Activated T-cell treated with anti-CD3 and anti-CD28 coated beads, Interleukin-2, amount 50 U/mL, for 48 hours (primary cell): Measurements from ENCODE around the gene AASDH.
A peak's percentile ranks its signal among the peaks of the same experiment; 100 is the strongest.

ENCODE experiments used
- DNase-seq, 2 experiments: peaks; one replicate each; pipeline ENCODE4 v3.0.0-alpha.2; 2020

The AASDH gene

DNA sequence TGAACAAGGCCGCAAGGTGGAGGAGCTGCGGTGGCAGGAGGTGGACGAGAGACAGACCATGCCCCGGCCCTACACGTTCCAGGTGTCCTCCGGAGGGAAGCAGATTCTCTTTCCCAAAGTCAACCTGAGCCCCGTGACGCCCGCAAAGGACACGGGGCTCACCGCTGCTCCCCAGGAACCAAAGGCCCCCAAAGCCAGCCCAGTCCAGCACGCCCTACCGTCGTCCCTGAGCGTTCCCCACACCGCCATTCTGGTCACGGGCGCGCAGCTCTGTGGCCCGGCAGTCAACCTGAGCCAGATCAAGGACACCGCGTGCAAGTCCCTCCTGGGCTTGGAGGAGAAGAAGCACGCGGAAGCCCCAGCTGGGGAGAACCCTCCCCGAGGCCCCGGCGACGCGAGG, 72.2 kb downstream of the AASDH start:
- DNase-seq: no peak

DNA sequence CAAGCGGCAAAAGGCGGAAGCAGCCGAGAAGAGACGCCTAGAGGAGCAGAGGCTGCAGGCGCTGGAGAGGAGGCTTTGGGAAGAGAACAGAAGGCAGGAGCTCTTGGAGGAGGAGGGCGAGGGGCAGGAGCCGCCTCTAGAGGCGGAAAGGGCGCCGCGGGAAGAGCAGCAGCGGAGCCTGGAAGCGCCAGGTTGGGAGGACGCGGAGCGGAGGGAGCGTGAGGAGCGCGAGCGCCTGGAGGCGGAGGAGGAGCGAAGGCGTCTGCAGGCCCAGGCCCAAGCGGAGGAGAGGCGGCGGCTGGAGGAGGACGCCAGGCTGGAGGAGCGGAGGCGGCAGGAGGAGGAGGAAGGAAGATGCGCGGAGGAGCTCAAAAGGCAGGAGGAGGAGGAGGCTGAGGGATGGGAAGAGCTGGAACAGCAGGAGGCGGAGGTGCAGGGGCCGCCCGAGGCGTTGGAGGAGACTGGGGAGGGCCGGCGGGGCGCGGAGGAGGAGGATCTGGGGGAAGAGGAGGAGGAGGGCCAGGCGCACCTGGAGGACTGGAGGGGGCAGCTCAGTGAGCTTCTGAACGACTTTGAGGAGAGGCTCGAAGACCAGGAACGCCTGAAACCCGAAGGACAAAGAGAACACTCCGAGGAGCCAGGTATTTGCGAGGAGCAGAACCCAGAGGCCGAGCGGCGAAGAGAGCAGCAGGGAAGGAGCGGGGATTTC, 72.9 kb downstream of the AASDH start:
- no peak for DNase-seq

DNA sequence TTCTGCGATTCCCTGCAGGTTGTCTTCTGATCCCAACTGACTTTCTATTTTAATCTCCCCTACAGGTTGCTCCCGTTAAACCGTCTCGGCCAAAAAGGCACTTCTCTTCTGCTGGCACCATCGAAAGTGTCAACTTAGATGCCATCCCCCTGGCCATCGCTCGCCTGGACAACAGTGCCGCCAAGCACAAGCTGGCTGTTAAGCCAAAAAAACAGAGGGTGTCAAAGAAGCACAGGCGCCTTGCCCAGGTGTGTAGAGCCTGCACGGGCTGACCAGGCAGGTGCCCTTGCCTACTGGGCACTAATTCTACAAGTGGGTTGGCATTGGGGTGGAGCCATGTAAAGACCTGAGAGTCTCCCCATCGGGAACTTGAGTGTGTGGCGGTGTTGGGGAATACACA, 74.2 kb downstream of the AASDH start:
- no peak for DNase-seq

DNA sequence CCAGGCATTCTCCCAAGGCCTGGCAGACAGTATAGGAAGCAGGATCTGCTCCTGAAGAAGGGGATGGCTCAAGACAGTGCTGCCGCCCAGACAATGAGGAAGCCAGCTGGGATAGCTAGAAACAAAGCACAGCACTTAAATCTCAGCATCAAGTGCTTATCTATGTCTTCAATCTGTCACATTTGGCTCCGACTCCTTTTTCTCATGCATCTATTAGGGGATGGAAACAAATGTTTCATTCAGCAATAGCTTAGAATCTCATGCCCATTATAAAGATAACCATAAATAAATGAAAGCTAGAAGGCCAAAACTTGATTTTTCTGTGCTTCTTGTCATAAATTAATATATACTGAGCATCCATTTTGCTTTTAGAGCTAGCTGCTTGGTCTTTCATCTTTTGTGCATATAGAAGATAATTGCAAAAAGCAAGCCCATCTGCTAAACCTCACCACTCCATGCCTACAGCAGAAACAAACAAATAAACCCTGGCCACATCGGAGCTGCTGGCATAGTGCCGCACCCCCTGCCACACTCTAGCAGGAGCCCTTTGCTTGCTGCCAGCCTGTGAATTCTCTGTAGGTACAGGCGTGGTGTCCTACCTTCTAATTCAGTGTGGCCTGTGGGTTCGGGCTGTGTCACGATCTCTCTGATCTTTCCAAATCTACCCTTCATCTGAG, 75.9 kb downstream of the AASDH start:
- no peak for DNase-seq

DNA sequence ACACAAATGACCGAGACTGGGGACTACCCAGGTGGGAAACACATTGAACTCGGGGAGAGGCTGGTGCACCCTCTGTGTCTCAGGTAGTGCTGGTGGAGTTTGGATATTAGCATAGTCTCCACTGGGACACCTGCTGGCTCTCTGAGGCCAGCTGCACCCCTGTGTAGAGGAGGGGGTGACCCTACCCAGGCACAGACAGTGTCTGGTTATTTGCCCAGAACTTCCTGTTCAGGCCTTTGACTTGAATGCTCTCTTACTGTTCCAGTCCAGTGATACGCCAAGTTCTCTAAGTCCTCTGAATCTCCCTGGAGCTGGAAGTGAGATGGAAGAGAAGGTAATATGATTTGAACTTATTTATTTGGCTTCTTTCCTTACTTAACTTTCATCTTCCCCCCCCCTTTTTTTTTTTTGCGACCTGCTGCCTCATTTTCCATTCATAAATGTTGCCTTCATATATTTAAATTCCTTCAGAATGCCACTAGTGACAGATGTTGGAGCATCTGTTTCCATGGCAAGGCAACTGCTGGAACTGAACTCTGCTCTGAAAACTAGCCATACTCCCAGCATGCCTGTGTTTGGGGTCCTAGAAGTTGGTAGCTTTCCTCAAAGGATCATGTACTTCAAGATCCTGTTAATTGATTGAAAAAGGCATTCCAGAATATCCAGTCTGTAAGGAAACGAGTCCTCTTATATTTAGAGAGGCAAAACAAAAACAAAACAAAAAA, 76.7 kb downstream of the AASDH start:
- DNase-seq: no peak

DNA sequence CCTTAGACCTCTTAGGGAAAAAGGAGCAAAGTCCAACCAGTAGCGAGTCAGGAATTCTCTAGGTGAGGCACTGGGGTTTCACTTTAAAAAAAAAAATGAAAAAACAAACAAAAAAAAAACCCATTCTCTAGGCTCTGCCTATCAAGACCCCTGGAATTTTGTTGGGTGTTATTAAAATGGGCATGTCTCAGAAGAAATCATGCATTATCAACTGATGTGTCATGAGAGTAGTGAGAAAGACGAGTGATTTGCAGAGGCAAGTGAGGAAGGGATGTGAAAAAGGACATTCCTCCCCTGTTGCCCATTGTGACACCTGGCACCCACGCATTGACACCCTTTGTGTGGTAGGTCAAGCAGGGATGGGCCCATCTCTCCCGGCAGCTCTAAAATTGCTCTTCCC, 78.9 kb downstream of the AASDH start:
- DNase-seq: no peak

DNA sequence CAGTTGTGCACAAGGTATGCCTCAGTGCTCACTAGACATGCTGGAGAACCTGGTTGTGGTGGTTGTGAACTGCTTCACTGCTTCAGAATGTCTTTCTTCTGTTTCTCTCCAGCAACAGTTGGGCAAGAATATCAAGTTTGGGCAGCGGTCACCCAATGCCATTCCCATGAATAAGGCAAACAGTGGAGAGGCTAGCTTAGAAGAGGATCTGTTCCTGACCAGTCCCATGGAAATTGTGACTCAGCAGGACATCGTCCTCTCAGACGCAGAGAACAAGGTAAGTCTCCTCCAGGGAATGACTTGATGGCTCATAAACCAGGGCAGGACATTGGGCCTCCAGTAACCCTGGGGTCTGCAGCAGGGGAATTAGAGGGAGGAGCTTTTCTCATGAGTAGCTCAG, 79.9 kb downstream of the AASDH start:
- DNase-seq: no peak

DNA sequence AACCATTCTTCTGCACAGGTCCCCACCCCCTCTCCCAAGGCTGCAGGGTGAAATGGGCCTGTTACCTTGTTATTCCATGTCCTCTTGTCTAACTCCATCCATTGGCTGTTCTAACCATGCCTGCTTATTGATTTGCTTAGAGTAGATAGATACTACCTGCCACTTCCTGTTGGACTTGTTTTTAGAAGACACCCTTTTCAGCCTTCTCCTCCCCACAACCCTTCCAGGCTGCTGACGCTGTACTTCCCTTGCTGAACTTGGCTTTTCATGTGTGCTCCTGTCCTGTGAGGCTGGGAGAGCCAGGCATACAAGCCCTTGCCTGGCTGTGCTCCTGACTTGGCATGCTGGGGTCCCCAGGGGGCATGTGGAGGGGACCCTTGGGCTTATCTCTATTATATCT, 81.9 kb downstream of the AASDH start:
- no peak for DNase-seq

DNA sequence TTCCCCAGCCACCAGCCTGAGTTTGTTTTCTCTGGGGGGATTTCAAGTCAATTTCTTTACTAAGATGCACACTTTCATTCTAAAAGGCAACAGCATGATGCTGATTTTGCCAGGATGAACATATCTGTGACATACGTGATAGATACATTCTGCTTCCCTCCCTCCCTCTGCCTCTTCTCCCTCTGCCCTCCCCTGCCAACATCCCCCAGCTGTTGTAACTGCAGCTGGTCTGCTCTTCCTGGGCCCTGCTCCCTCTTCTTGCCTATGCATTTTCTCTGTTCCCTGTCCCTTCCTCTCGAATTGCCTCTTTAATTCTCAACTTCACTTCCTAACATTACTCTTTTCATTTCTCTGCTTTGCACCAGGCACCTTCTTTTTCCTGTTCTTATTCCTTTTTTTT, 83.4 kb downstream of the AASDH start:
- no peak for DNase-seq

DNA sequence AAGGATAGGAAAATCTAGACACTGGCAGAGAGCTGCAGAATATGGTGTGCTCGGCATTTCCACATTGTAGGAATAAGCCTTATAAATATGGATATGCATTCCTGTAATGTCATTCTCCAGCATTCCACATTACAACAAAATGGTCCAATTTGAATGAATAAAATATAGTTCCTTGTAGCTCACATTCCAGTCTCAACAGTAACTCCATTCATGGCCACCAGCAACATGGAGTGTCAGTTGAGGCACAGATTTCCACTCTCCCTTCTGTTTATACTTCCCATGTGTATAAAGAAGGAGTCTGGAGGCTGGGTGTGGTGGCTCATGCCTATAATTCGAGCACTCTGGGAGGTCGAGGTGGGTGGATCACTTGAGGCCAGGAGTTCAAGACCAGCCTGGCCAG, 84.5 kb downstream of the AASDH start:
- no peak for DNase-seq

DNA sequence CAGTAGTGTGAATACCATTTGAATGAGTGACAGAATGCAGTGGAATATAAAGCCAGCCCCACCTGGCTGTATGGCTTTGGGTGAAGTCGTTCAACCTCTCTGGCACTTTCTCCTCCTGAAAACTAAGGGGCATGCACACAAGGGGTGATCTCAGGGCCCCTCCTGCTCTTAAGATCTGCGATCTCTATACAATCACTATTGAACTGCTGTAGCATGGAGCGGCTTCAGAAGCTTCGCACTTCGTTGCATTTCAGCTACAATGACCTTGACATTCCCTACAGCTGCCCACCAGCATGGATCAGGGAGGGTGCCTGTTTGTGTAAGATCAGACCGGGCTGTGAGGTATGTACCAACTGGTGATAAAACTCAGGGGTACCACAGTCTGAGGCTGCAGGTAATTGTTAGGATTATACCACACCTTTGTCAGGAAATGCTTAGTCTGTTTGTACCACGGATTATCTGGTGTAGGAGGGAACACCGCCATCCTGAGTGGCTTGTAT, 85.2 kb downstream of the AASDH start:
- no peak for DNase-seq

DNA sequence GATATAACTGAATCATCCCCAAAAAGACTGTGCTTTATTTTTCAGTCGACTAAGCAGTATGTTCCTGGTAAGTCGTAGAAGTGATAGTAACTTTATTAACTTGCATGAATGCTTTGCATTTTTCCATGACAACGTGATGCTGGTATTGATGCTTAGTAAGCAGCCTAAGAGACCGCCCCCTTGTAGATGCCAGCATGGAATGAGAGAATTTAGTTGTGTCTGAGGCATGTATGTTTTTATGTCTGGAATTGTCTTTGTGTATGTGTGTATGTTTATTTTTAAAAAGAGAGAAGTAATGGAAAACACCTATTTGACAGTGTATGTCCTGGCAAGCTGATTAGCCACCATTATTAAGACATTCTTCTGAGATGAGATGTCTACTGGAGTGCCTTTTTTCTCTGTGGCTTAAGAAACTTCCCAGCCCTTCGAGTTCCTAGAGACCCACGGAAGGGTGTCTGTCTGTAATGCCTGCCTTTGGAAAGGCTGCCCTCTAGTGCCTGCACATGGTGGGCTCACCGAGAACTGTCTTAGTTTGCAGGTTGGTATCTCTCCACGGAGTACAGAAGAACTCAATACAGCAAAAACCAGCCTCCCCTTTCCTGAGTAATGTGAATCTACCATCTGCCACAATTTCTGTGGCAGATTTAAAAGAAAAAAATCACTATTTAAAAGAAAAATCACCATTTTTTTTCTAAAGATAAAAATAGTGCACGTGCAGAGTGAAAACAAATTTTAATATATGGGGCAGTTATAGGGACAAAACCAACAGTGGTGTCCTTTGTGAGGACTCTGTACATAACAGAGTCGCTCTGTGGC, 85.9 kb downstream of the AASDH start:
- peak; percentile 75 to 77 for DNase-seq

DNA sequence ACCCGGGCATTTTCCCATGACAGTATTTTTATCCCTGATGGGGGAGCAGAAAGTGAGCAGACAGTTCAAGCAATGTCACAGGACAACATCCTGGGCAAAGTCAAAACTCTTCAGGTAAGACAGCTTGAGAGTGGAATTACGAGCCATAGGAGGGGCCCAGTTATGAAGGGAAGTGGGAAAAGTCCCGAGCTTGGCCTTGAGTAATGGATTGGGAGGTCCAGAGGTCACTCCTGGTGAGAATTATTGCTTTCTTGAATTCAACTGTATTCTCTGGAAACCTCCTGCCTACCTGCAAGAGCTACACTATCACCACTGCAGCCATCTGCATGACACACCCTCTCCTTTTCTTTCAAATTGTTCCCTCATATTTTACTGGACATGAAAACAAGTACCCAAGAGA, 89.1 kb downstream of the AASDH start:
- DNase-seq: no peak

DNA sequence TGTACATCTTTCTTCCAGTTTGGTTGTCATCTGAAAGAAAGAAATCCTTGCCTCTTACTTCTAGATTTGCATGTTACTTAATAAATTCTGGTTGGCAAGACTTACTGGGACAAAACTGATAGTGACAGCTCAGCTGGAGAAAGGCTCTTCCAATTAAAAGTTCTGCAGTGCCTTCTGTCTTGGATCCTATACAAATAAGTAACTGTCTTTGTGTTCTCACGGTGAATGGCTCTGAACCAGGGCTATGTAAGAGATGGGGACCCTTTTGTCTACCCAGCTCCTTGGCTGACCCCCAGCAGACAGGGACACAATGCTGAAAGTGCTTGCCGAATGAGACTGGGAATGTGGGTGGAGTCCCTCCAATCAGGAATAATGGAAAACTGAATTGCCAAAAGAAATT, 89.5 kb downstream of the AASDH start:
- no peak for DNase-seq

DNA sequence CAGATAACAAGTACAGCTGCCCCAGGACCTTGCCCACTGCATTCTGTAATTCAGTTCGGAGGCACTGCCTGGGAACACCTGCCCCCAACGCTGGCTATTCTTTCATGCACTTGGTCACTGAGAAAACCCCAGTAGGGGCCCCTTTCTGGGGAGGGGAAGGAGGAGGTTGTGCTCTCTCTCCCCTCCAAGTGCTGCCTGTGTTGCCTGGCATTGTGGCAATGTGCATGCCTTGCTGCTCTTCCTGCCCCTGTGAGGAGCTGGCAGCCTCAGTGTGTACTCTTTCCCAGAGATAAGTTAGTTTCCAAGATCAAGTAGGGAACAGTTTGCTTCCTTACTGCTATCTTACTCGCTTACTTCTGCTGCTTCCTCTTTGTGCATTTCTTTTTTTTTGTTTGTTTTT, 90.8 kb downstream of the AASDH start:
- DNase-seq: no peak

DNA sequence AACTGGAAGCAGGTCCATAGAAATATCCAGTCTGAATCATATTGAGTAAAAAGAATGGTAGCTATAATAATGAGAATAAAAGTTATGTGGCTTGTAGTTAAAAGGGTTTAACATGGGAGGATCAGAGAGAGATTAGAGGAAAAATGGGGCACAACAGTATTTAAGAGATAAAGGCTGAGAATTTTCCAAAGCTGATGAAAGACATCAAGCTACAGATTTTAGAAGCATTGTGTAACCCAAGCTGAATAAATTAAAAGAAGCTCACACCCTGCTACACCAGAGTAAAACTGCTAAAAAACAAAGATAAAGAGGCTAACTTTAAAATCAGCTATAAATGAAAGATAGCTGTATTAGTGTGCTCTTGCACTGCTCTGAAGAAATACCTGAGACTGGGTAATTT, 94.2 kb downstream of the AASDH start:
- no peak for DNase-seq

DNA sequence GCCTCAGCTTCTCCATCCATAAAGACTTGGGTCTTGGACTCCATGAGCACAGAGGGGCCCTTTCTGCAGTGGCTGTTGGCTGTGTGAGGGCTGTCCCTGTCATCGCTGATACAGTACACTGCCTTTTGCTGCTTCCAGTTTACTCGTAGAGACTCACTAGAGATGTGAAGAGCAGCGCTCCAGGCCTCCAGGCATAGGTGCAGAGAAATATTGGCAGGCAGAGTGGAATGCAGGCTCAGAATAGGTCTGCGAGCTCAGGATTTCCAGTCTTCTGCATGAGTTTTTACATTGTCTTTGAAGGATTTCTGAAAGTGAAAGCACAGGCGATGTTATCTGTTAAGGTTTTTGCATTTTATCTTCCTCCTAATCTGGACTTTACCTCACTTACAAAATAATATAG, 97.4 kb downstream of the AASDH start:
- DNase-seq: no peak

DNA sequence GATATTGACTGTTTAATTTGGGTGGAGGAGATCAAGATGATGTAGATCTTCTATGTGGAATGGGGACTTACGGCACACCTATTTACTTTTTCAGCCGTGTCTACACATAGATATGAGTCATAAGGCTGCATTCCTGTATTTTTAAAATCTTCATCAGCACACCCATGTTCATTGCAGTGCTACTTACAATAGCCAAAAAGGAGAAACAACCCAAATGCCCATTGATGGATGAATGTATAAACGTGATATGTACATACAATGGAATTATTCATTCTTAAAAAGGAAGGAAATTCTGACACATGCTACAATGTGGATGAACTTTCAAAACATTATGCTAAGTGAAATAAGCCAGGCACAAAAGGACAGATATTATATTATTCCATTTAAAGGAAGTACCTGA, 98.6 kb downstream of the AASDH start:
- DNase-seq: no peak
